ENCODE data around the gene LRP2.
"Not testable (repeated sequence)": the region's sequence is repeated elsewhere in the genome, so short reads cannot be mapped to it uniquely, and the experiment has no call there.

Gene LRP2

GRCh38 chr2:169345486-169346437 is 16.6 kb downstream of the LRP2 start:
- DNase-seq (ENCODE audit: low read depth) = no peak

DNA sequence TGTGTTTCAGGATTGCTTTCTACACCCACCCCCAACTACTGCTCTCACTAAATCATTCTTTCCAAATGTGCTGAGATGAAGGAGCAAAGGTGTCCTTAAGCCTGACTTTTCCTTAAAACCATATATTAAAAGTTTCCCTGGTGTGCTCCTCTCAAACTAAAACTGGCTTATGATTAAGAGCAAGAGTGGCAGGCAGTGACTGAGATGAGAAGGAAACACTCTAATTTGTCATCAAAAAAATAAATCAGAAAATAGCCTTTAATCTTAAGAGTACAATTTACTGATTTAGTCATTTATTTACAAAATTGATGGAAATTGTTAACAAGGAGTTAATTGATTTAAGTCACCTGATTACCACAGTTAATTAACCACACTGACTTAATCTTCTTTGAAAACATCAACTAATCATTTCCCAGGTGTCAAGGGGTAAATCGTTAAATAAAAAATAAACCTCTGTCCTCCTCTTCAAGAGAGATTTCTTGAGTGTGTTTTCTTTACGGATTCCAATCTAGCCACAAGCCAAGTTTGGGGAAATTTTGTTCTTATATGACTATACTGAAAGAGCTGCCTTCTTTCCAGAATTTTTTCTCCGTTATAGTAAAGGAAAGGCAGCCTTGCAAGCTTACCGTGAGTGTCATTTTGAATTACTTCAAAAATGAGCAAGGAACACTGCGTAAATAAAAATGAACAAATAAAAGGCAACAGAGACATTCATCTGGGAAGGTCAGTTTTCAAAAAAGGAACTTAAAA is 17.4 kb downstream of the LRP2 start:
- DNase-seq (ENCODE audit: low read depth) = no peak

DNA sequence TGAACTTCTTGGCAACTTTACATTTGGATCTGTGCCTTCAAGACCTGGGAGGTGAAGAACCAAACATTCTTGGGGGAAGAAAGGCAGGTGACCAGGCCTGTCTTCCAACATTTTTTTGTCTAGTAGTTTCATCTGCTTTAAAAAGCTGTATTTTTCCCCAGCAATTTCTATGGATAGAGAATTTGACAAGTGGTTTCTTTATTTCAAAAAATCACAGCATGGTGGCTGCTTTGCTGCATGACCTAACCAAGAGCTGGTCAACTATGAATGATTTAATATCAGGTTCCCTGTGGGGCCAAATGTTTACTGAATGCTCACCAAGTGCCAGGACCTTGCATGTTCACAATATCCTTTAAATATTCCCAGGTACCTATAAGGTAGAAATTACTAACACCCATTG is 19.1 kb downstream of the LRP2 start:
- DNase-seq (ENCODE audit: low read depth) = no peak

DNA sequence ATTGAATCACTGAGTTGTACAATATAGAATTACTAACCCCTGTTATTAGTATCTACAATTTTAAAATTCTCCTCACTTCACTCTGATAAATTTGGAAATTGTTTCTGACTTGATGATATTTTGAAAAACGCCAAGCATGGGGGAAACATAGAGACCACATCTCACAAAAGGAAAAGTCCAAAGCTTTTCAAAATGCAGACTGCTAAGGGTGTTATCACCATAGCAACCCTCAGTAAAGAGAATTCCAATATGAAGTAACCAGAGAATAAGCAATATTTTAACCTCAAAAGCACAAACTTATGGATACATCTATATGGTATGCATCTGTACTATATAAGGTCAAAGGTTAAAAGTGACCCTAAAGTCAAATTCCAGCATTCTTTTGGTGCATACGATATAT is 22.7 kb downstream of the LRP2 start:
- DNase-seq (ENCODE audit: low read depth) = no peak

DNA sequence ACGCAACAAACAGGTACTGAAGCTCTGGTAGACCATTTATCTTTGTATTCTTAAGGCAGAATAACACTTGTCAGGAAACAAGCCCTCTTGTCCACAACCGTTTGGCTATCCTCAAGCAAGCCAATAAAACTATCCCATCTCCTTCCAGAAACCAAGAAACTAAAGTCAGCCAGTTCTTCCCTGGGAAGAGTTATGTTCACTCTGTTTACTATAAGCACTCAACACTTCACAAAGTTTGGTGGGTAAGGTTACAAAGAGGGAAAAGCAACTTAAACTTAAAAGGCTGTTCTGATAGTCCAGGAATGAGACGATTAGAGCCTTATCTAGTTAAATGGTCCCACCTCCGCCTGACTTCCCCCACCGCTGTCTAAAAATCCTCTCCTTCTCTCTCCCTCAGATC is 25.6 kb downstream of the LRP2 start:
- no peak for DNase-seq (ENCODE audit: low read depth)

DNA sequence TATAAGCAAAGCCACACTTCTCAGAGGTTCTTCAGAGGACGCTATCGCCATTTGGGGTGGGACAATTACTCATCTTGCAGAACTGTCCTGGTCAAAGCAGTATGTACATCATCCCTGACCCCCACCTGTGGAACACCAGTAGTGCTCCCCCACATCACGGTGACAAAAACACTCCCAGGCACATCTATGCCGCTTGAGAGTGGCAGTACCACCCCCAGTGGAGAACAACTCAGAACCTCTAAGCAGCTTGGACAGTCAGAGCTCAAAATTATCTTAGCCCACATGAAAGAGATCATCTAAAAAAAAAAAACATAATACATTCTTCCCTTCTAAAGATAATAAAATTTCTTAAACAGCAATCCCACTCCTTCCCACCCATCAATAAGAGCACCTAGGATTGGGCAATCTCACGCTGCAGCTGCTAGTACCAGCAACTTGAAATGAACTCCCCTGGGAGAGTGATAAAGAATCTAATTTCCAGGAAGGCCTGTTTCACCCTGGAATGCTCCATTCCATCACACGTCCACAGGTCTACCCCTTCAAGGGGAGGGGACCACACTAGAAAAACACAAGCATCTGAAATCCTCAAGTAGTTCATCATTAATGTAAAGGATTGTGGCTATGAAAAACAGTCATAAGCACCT is 31.7 kb downstream of the LRP2 start:
- no peak for DNase-seq (ENCODE audit: low read depth)

DNA sequence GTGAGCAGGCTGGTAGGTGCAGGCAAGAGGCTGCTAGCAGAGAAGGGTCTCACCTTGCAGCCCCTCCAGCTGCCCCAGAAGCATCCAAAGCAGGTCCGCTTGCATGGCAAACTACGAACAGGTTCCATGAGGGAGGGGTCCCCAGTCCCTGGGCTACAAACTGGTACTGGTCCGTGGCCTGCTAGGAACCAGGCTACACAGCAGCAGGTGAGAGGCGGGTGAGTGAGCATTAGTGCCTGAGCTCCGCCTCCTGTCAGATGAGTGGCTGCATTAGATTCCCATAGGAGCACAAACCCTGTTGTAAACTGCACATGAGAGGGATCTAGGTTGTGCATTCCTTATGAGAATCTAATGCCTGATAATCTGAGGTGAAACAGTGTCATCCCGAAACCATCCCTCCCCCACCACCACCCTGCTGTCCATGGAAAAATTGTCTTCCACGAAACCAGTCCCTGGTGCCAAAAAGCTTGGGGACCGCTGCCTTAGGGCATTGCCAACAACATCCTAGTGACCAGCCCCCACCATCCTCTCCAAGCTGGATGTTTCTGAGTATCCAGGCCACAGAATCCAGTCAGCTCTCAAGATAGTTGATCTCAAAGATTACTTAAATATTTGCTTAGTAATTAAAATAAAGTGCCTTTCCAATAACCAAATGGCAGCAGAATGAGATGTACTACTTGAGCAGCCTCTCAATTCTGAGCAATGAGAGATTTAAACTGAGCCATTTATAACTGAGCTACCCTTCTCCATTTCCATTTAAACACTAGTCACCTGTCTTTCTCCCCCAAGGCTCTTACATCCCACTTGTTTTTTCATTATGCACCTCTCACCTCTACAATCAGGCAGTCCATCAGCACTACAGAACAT is 32.4 kb downstream of the LRP2 start:
- no peak for DNase-seq (ENCODE audit: low read depth)

DNA sequence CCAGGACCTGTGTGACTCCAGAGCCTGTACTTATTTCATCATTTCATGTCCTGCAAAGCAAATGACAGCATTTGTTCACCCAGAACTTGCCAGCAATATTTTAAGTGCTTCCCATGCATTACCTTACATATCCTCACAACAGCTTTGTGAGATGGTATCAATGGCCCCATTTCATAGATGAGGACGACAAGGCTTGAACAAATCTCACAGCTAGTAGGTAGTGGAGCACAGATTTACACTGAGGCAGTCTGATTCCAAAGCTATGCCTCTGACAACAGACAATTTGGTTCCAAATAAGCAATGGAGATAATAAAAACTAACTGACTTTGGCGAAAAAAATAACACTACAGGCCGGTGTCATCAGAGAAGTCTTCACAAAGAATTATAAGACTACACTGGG is 33.5 kb downstream of the LRP2 start:
- DNase-seq (ENCODE audit: low read depth) = no peak

DNA sequence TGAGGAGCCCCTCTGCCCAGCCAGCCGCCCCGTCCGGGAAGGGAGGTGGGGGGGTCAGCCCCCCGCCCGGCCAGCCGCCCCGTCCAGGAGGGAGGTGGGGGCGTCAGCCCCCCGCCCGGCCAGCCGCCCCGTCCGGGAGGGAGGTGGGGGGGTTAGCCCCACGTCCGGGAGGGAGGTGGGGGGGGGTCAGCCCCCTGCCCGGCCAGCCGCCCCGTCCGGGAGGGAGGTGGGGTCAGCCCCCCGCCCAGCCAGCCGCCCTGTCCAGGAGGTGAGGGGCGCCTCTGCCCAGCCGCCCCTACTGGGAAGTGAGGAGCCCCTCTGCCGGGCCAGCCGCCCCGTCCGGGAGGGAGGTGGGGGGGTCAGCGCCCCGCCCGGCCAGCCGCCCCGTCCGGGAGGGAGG is 34.5 kb downstream of the LRP2 start:
- not testable (repeated sequence) for DNase-seq (ENCODE audit: low read depth)

- DNase-seq (ENCODE audit: low read depth) = not testable (repeated sequence)
Observed at GRCh38 chr2:169325886-169326285, 36.4 kb downstream of the LRP2 start.

- DNase-seq (ENCODE audit: low read depth) = no peak
Observed at GRCh38 chr2:169324581-169325260, 37.6 kb downstream of the LRP2 start.

GRCh38 chr2:169323841-169324240 is 38.5 kb downstream of the LRP2 start:
- DNase-seq (ENCODE audit: low read depth) = no peak

GRCh38 chr2:169320561-169320960 is 41.8 kb downstream of the LRP2 start:
- no peak for DNase-seq (ENCODE audit: low read depth)

GRCh38 chr2:169315357-169315756 is 47.0 kb downstream of the LRP2 start:
- DNase-seq (ENCODE audit: low read depth) = no peak

GRCh38 chr2:169308349-169308748 is 54.0 kb downstream of the LRP2 start:
- not testable (repeated sequence) for DNase-seq (ENCODE audit: low read depth)

DNA sequence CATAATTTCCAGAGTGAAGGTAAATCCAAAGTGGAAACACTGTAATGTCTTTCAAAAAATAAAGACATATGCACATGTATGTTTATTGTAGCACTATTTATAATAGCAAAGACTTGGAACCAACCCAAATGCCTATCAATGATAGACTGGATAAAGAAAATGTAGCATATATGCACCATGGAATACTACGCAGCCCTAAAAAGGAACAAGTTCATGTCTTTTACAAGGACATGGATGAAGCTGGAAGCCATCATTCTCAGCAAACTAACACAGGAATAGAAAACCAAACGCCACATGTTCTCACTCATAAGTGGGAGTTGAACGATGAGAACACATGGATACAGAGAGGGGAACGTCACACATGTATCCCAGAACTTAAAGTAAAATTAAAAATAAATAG is 57.6 kb downstream of the LRP2 start:
- not testable (repeated sequence) for DNase-seq (ENCODE audit: low read depth)

DNA sequence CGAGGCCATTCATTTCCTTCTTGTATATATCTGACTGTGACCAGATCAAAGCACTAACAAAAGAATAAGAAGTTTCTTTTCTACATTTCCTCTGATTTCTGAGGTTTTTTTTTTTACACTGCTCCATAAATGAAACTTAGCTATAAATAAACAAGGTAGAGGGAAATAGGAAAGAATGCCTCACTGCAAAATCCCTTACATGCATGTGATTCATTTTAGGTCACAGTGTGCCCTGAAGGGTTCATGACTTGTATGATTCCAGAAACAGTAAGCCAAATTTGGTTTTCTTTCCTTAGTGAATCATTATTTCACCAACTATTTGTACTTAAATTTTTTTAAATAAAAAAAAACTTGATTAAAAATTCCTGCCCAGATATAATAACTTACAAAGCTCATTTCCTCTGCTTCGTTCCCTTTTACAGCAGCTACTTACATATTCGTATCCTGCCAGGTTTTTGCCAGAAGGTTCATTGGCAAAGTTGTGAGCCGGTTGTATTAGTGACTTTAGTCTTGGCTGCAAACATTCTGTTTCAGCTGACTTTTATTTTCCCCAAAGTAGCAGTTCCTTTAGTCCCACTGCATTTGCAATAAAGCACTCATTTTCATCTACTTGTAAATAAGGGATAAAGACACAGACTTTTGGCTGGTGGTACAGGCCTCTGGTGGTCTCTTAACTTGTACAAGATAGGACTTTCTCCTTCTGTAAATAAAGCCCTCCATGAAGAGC is 58.6 kb downstream of the LRP2 start:
- no peak for DNase-seq (ENCODE audit: low read depth)

- no peak for DNase-seq (ENCODE audit: low read depth)
Observed at GRCh38 chr2:169302364-169302763, 60.0 kb downstream of the LRP2 start.

DNA sequence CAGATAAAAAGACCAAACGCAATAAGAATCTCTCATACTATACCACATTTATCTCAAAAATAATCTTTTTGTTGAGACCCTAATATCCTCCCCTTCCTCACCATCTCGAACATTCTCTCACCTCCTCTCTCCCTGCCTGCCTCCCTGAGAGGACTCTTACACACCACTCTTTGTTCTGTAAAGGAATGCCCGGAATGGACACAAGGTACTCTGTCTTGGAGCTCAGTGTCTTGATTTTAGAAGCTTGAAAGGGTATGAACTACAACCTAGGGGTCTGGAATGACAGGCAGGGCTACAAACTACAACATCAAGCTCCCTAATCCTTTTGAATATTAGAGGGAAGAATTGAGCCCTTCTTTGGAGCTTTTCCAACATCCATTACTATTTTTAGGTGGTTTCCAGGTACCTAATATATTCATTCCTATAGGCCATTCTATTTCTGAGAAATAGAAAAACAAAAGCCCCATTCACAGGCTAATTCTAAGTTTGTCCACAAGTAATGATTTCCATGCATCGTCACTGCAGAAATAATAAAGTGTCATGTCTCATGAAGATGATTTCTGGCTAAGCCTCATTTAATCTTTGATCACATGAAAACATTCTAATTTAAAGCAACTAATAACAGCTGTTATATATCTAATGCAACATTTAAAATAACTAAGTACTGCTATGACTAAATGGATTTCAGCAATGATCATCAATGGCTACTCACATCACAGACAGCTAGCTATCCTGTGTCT is 60.6 kb downstream of the LRP2 start:
- no peak for DNase-seq (ENCODE audit: low read depth)

All from stimulated activated CD8-positive, alpha-beta memory T cell treated with anti-CD3 and anti-CD28 coated beads, Interleukin-12 subunit alpha, Interleukin-12 subunit beta, amount 100 ng/mL, for 4 hours (primary cell).